GM18909 (cell line): ENCODE data around the gene DNAH7.
A peak's percentile ranks its signal among the peaks of the same experiment; 100 is the strongest.
"Not testable (repeated sequence)": the region's sequence is repeated elsewhere in the genome, so short reads cannot be mapped to it uniquely, and the experiment has no call there.

Experiments used
- ATAC-seq: cut with Tn5 transposase; IDR thresholded peaks from one replicate; pipeline ENCODE4 v1.9.1; 2021; ENCODE audit warnings: mild to moderate bottlenecking; ENCODE audit not compliant: unreplicated experiment, poor library complexity

DNAH7 gene

GRCh38 chr2:195985741-195986140 lies 82.9 kb downstream of the DNAH7 start:
- ATAC-seq = no peak

- ATAC-seq = no peak
Observed at GRCh38 chr2:195984923-195985726, 83.5 kb downstream of the DNAH7 start.

- no peak for ATAC-seq
Observed at GRCh38 chr2:195967336-195967735, 101.3 kb downstream of the DNAH7 start.

- peak; percentile 85 for ATAC-seq
Observed at GRCh38 chr2:195961873-195962272, 106.8 kb downstream of the DNAH7 start.

- ATAC-seq = no peak
Observed at GRCh38 chr2:195959341-195959740, 109.3 kb downstream of the DNAH7 start.

GRCh38 chr2:195956725-195957124 lies 111.9 kb downstream of the DNAH7 start:
- no peak for ATAC-seq

- ATAC-seq = no peak
Observed at GRCh38 chr2:195945056-195945455, 123.6 kb downstream of the DNAH7 start.

- ATAC-seq = no peak
Observed at GRCh38 chr2:195937176-195937575, 131.5 kb downstream of the DNAH7 start.

- no peak for ATAC-seq
Observed at GRCh38 chr2:195934484-195934883, 134.2 kb downstream of the DNAH7 start.

GRCh38 chr2:195929531-195929930 lies 139.1 kb downstream of the DNAH7 start:
- ATAC-seq = no peak

- ATAC-seq = no peak
Observed at GRCh38 chr2:195925120-195925519, 143.5 kb downstream of the DNAH7 start.

- ATAC-seq = no peak
Observed at GRCh38 chr2:195923889-195924288, 144.7 kb downstream of the DNAH7 start.

- not testable (repeated sequence) for ATAC-seq
Observed at GRCh38 chr2:195917021-195917600, 151.5 kb downstream of the DNAH7 start.

GRCh38 chr2:195912079-195912478 lies 156.6 kb downstream of the DNAH7 start:
- ATAC-seq = no peak

GRCh38 chr2:195910570-195910969 lies 158.1 kb downstream of the DNAH7 start:
- ATAC-seq = no peak

- ATAC-seq = no peak
Observed at GRCh38 chr2:195909926-195910325, 158.7 kb downstream of the DNAH7 start.

- no peak for ATAC-seq
Observed at GRCh38 chr2:195907474-195907873, 161.2 kb downstream of the DNAH7 start.

GRCh38 chr2:195903956-195904355 lies 164.7 kb downstream of the DNAH7 start:
- no peak for ATAC-seq

GRCh38 chr2:195902857-195903256 lies 165.8 kb downstream of the DNAH7 start:
- ATAC-seq = no peak

- no peak for ATAC-seq
Observed at GRCh38 chr2:195899226-195899625, 169.4 kb downstream of the DNAH7 start.

- ATAC-seq = no peak
Observed at GRCh38 chr2:195898505-195899191, 170.0 kb downstream of the DNAH7 start.
